Activated CD4-positive, alpha-beta T cell treated with anti-CD3 and anti-CD28 coated beads for 36 hours (primary cell): ENCODE data around the gene PCDHB7. TPM values are rescaled to one million over a fixed set of nuclear protein-coding genes. Genes with fewer than 3 reads are reported as not detected.
A peak's percentile ranks its signal among the peaks of the same experiment; 100 is the strongest.
"Not testable (repeated sequence)": the region's sequence is repeated elsewhere in the genome, so short reads cannot be mapped to it uniquely, and the experiment has no call there.

Experiments
- ATAC-seq: fragments of 200-7000 bp; cut with Tn5 transposase; one replicate; pipeline ENCODE4 v1.10.0; 2021; ENCODE audit warnings: mild to moderate bottlenecking, moderate library complexity
- CTCF ChIA-PET: fragments of 350-600 bp; sonication (Branson Sonifier 250); formaldehyde crosslinking; loops from one replicate; lab custom pipeline; 2021; ENCODE audit warnings: antibody characterized with exemption; lab: Charles Lee
- POLR2A ChIA-PET: fragments of 350-600 bp; sonication (Branson Sonifier 250); formaldehyde crosslinking; loops from one replicate; lab custom pipeline; 2021; ENCODE audit warnings: antibody characterized with exemption, inconsistent platforms; lab: Charles Lee
- DNase-seq: peaks from one replicate; pipeline ENCODE4 v3.0.0-alpha.2; 2020
- H3K27ac Mint-ChIP-seq: one replicate; pipeline ENCODE4 v1.8.0; 2021; ENCODE audit warnings: mixed read lengths
- H3K27me3 Mint-ChIP-seq: one replicate; pipeline ENCODE4 v1.8.0; 2021; ENCODE audit warnings: mixed read lengths
- H3K36me3 Mint-ChIP-seq: one replicate; pipeline ENCODE4 v1.8.0; 2021; ENCODE audit warnings: low read depth, mixed read lengths
- H3K4me1 Mint-ChIP-seq: one replicate; pipeline ENCODE4 v1.8.0; 2021; ENCODE audit warnings: mixed read lengths
- H3K4me3 Mint-ChIP-seq: one replicate; pipeline ENCODE4 v1.8.0; 2021; ENCODE audit warnings: mild to moderate bottlenecking, moderate library complexity, mixed read lengths
- H3K9me3 Mint-ChIP-seq: one replicate; pipeline ENCODE4 v1.8.0; 2021; ENCODE audit warnings: low read depth, mixed read lengths
- intact Hi-C, 2 experiments: fragments of 100-400 bp; cut with DNase I in 1 of 2; cut with micrococcal nuclease in 1 of 2; formaldehyde crosslinking; loops; one replicate each; pipeline versions ENCODE4 v1.14.2 to v1.15.1; 2022 to 2024; cut with DNase I, micrococcal nuclease
- total RNA-seq, 2 experiments: library from RNA; stranded (reverse); gene quantifications; one replicate each; pipeline ENCODE4 v1.2.3, GENCODE V29; 2021

PCDHB7 gene
- total RNA-seq, 2 experiments from 2014 or later = not detected

DNA sequence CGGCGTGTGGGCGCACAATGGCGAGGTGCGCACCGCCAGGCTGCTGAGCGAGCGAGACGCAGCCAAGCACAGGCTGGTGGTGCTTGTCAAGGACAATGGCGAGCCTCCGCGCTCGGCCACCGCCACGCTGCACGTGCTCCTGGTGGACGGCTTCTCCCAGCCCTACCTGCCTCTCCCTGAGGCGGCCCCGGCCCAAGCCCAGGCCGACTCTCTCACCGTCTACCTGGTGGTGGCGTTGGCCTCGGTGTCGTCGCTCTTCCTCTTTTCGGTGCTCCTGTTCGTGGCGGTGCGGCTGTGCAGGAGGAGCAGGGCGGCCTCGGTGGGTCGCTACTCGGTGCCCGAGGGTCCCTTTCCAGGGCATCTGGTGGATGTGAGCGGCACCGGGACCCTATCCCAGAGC lies 20.3 kb upstream of the PCDHB7 start:
- POLR2A ChIA-PET, ATAC-seq, H3K4me3 Mint-ChIP-seq, H3K4me1 Mint-ChIP-seq, DNase-seq, intact Hi-C loops, H3K27ac Mint-ChIP-seq: not testable (repeated sequence)
- CTCF ChIA-PET = interaction anchor here (0.7 kb wide), 1 partner anchor 390 kb away, joined by 3 read pairs; no protein-coding TSS in a partner anchor
- Mint-ChIP-seq H3K36me3 (peaks cover 18% of the 10 kb centered on the region), H3K27me3 (peaks cover 53% of the 10 kb centered on the region), H3K9me3 (peaks cover 21% of the 10 kb centered on the region)

DNA sequence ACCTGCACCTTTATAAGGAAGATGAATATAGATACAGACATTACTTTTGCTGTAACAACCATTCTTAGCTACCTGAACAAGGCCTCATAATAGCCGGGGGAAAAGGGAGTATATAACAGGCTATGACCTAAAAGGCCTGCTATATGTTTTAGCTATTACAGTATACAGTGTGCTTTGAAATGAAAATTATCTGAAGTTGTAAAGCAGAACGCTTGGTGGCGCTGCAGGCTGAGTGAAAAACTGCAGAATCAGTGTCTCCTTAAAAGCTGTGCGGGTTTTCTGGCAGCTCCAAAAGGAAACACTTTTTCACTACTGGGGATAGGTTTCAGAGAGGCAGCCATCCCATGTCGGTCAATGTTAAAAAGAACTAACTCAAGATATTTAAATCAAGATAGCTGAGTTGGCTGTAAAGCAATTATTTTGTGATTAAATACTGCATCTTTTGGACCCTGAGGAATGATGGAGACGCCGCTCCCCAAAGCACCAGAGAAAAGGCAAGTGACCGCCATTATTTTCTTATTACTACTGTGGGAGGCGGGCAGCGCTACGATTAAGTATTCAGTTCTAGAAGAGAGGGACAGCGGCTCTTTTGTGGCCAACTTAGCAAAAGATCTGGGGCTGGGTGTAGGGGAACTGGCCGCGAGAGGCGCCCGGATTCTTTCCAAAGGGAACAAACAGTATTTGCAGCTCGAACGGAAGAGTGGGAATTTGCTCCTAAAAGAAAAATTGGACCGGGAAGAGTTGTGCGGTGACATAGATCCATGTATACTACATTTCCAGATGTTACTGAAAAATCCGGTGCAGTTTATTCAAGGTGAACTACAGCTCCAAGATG lies 16.7 kb upstream of the PCDHB7 start:
- CTCF ChIA-PET = interaction anchor here (0.6 to 1.5 kb wide), 4 partner anchors 79 to 1205 kb away, joined by 3 to 5 read pairs (median 3); no protein-coding TSS in a partner anchor
- Mint-ChIP-seq H3K27me3 (peaks cover 49% of the 10 kb centered on the region), H3K4me1 (no peaks in the 10 kb centered on the region), H3K4me3 (no peak overlapping the region), H3K36me3 (peaks cover 14% of the 10 kb centered on the region), H3K27ac (no peak overlapping the region), H3K9me3 (peaks cover 17% of the 10 kb centered on the region)
- intact Hi-C loops = no loop called here
- POLR2A ChIA-PET = no interaction called here
- DNase-seq = no peak
- ATAC-seq = no peak

DNA sequence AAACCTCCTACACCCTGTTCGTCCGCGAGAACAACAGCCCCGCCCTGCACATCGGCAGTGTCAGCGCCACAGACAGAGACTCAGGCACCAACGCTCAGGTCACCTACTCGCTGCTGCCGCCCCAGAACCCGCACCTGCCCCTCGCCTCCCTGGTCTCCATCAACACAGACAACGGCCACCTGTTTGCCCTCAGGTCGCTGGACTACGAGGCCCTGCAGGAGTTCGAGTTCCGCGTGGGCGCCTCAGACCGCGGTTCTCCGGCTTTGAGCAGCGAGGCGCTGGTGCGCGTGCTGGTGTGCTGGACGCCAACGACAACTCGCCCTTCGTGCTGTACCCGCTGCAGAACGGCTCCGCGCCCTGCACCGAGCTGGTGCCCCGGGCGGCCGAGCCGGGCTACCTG lies 15.1 kb upstream of the PCDHB7 start:
- H3K4me1 Mint-ChIP-seq, CTCF ChIA-PET: not testable (repeated sequence)

DNA sequence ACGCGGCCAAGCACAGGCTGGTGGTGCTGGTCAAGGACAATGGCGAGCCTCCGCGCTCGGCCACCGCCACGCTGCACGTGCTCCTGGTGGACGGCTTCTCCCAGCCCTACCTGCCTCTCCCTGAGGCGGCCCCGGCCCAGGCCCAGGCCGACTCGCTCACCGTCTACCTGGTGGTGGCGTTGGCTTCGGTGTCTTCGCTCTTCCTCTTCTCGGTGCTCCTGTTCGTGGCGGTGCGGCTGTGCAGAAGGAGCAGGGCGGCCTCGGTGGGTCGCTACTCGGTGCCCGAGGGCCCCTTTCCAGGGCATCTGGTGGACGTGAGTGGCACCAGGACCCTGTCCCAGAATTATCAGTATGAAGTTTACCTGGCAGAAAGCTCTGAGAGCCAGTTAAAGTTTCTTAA lies 14.5 kb upstream of the PCDHB7 start:
- H3K9me3 Mint-ChIP-seq, POLR2A ChIA-PET, intact Hi-C loops, H3K36me3 Mint-ChIP-seq, H3K4me1 Mint-ChIP-seq, H3K4me3 Mint-ChIP-seq, DNase-seq, H3K27ac Mint-ChIP-seq, ATAC-seq: not testable (repeated sequence)
- CTCF ChIA-PET = interaction anchor here (0.6 kb wide), 1 partner anchor 100 kb away, joined by 3 read pairs; no protein-coding TSS in a partner anchor
- H3K27me3 Mint-ChIP-seq = peaks cover 37% of the 10 kb centered on the region

More for the DNA sequence above, 15.1 kb upstream of the PCDHB7 start:
- H3K27ac Mint-ChIP-seq, ATAC-seq, H3K36me3 Mint-ChIP-seq, POLR2A ChIA-PET, H3K4me3 Mint-ChIP-seq, DNase-seq, intact Hi-C loops: not testable (repeated sequence)
- H3K27me3 Mint-ChIP-seq = peaks cover 40% of the 10 kb centered on the region
- H3K9me3 Mint-ChIP-seq = peaks cover 11% of the 10 kb centered on the region

DNA sequence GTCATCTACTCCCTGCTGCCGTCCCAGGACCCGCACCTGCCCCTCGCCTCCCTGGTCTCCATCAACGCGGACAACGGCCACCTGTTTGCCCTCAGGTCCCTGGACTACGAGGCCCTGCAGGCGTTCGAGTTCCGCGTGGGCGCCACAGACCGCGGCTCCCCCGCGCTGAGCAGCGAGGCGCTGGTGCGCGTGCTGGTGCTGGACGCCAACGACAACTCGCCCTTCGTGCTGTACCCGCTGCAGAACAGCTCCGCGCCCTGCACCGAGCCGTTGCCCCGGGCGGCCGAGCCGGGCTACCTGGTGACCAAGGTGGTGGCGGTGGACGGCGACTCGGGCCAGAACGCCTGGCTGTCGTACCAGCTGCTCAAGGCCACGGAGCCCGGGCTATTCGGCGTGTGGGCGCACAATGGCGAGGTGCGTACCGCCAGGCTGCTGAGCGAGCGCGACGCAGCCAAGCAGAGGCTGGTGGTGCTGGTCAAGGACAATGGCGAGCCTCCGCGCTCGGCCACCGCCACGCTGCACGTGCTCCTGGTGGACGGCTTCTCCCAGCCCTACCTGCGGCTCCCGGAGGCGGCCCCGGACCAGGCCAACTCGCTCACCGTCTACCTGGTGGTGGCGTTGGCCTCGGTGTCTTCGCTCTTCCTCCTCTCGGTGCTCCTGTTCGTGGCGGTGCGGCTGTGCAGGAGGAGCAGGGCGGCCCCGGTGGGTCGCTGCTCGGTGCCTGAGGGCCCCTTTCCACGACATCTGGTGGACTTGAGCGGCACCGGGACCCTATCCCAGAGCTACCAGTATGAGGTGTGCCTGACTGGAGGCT lies 2.1 kb downstream of the PCDHB7 start:
- intact Hi-C loops, ATAC-seq, POLR2A ChIA-PET: not testable (repeated sequence)

DNA sequence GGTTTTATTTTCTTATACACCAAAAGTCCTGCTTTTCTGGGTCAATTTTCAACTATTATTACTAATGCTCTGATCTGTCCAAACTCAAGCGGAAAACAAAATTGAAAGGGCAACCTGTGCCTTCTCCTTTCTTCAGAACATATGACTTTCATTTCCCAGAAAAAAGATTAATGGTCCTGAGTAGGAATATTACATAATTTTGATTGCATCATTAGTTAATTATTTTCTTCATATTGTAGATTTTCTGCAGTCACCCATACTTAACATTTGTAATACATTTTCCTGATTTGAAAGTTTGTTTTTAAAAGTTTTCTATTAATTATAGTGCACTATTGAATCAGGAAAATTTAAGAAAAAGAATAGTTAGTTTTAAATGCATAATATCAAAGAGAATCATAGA lies 3.5 kb downstream of the PCDHB7 start:
- no peaks in the 10 kb centered on the region for H3K4me1 Mint-ChIP-seq
- no peak overlapping the region for H3K27ac Mint-ChIP-seq
- DNase-seq (no peak), ATAC-seq (no peak)
- peaks cover 13% of the 10 kb centered on the region for H3K9me3 Mint-ChIP-seq
- H3K27me3 Mint-ChIP-seq = peaks cover 25% of the 10 kb centered on the region
- peaks cover 5% of the 10 kb centered on the region for H3K36me3 Mint-ChIP-seq
- POLR2A ChIA-PET = no interaction called here
- intact Hi-C loops = no loop called here
- H3K4me3 Mint-ChIP-seq = no peak overlapping the region
- CTCF ChIA-PET = no interaction called here

More for the DNA sequence above, 2.1 kb downstream of the PCDHB7 start:
- H3K36me3 Mint-ChIP-seq, DNase-seq, CTCF ChIA-PET, H3K27ac Mint-ChIP-seq, H3K4me3 Mint-ChIP-seq, H3K4me1 Mint-ChIP-seq: not testable (repeated sequence)
- Mint-ChIP-seq H3K27me3 (peaks cover 27% of the 10 kb centered on the region), H3K9me3 (peaks cover 12% of the 10 kb centered on the region)

DNA sequence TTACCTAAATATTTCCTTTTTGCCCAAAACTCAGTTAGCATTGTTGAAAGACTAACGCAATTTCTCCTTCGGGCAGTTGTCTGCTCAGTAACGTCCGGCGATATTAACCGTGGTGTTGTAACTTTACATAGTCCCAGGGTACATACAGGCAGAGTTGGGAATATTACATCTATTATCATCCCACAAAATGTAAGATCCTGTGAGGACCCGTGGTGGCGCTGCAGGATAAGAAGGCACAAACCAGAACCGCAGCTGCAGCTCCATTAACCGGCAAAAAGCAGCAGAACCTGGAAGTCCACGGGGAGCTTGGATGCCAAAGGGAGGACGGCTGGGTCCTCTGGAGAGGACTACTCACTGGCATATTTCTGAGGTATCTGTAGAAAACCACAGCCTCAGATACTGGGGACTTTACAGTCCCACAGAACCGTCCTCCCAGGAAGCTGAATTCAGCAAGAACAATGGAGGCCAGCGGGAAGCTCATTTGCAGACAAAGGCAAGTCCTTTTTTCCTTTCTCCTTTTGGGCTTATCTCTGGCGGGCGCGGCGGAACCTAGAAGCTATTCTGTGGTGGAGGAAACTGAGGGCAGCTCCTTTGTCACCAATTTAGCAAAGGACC lies 5.2 kb downstream of the PCDHB7 start, which contains the start of gene PCDHB8:
PCDHB8 (plus strand) TSS at position 214 of the 615 bp plus-strand sequence; CDS start at position 459, 245 bp downstream.
- intact Hi-C loops, H3K4me3 Mint-ChIP-seq: not testable (repeated sequence)
- H3K9me3 Mint-ChIP-seq = peaks cover 18% of the 10 kb centered on the region

DNA sequence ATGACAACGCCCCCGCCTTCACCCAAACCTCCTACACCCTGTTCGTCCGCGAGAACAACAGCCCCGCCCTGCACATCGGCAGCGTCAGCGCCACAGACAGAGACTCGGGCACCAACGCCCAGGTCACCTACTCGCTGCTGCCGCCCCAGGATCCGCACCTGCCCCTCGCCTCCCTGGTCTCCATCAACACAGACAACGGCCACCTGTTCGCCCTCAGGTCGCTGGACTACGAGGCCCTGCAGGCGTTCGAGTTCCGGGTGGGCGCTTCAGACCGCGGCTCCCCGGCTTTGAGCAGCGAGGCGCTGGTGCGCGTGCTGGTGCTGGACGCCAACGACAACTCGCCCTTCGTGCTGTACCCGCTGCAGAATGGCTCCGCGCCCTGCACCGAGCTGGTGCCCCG lies 6.9 kb downstream of the PCDHB7 start:
- DNase-seq, CTCF ChIA-PET, H3K4me3 Mint-ChIP-seq, H3K27ac Mint-ChIP-seq, POLR2A ChIA-PET, H3K4me1 Mint-ChIP-seq, intact Hi-C loops, ATAC-seq: not testable (repeated sequence)
- peaks cover 18% of the 10 kb centered on the region for H3K9me3 Mint-ChIP-seq
- H3K27me3 Mint-ChIP-seq = peaks cover 31% of the 10 kb centered on the region
- H3K36me3 Mint-ChIP-seq = peaks cover 16% of the 10 kb centered on the region

More for the DNA sequence above, 5.2 kb downstream of the PCDHB7 start, which contains the start of gene PCDHB8:
- H3K27ac Mint-ChIP-seq, H3K4me1 Mint-ChIP-seq, POLR2A ChIA-PET, DNase-seq, ATAC-seq: not testable (repeated sequence)
- CTCF ChIA-PET = interaction anchor here (0.9 to 1.4 kb wide), 4 partner anchors 15 to 219 kb away, joined by 3 to 6 read pairs (median 4); partner anchors contain the start of genes PCDHB10 and PCDHB13
- peaks cover 11% of the 10 kb centered on the region for H3K36me3 Mint-ChIP-seq
- H3K27me3 Mint-ChIP-seq = peaks cover 32% of the 10 kb centered on the region

DNA sequence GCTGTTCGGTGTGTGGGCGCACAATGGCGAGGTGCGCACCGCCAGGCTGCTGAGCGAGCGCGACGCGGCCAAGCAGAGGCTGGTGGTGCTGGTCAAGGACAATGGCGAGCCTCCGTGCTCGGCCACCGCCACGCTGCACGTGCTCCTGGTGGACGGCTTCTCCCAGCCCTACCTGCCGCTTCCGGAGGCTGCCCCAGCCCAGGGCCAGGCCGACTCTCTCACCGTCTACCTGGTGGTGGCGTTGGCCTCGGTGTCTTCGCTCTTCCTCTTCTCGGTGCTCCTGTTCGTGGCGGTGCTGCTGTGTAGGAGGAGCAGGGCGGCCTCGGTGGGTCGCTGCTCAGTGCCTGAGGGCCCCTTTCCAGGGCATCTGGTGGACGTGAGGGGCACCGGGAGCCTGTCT lies 7.4 kb downstream of the PCDHB7 start:
- Mint-ChIP-seq H3K36me3 (peaks cover 18% of the 10 kb centered on the region), H3K27me3 (peaks cover 35% of the 10 kb centered on the region), H3K9me3 (peaks cover 21% of the 10 kb centered on the region)
- ATAC-seq, H3K4me3 Mint-ChIP-seq, CTCF ChIA-PET, intact Hi-C loops, H3K4me1 Mint-ChIP-seq, H3K27ac Mint-ChIP-seq, DNase-seq, POLR2A ChIA-PET: not testable (repeated sequence)

DNA sequence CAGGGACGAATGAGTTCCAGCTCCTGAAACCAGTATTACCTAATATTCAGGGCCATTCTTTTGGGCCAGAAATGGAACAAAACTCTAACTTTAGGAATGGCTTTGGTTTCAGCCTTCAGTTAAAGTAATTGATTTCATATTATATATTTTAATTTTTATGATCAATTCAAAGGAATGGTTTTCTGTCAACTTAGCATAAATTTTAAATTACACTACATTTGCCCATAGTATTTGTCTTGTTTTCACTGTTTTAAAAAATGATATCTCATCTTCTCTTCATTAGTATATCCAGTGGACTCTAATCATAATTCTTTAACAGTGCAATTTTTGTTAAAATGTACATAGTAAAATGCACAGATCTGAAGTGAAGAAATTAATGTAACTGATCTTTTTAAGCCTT lies 7.9 kb downstream of the PCDHB7 start:
- intact Hi-C loops = no loop called here
- Mint-ChIP-seq H3K27ac (no peak overlapping the region), H3K4me3 (no peak overlapping the region), H3K27me3 (peaks cover 36% of the 10 kb centered on the region), H3K4me1 (no peaks in the 10 kb centered on the region), H3K36me3 (peaks cover 18% of the 10 kb centered on the region), H3K9me3 (peaks cover 19% of the 10 kb centered on the region)
- ChIA-PET CTCF (interaction anchor here (0.5 kb wide), 1 partner anchor 21 kb away, joined by 6 read pairs; no protein-coding TSS in a partner anchor), POLR2A (no interaction called here)
- ATAC-seq (no peak), DNase-seq (no peak)

DNA sequence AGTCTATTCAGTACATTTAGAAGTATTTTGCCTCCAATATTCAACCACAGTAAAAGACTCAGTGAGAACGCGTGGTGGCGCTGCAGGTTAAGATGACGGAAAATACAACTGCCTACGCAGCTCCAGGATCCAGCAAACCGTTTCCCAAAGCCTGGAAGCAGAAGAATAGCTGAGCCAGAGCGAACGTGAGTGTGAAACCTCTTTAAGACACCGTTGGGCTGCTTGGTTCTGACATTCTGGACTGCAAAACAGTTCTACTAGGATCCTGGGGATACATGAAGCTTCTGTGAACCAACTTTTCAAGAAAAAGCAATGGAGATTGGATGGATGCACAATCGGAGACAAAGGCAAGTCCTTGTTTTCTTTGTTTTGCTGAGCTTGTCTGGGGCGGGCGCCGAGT lies 9.8 kb downstream of the PCDHB7 start, which contains the start of gene PCDHB16:
PCDHB16 (plus strand) TSS at position 140 of the 400 bp plus-strand sequence; CDS start at position 313, 173 bp downstream.
- ChIA-PET POLR2A (no interaction called here), CTCF (interaction anchor here (0.7 to 1.0 kb wide), 2 partner anchors 142 to 239 kb away, joined by 3 read pairs; no protein-coding TSS in a partner anchor)
- ATAC-seq (no peak), DNase-seq (peak; percentile 30)
- peaks cover 25% of the 10 kb centered on the region for H3K9me3 Mint-ChIP-seq
- peaks cover 4% of the 10 kb centered on the region for H3K4me1 Mint-ChIP-seq
- no peak within 1 kb of the TSS for H3K4me3 Mint-ChIP-seq
- H3K27ac Mint-ChIP-seq = no peak within 1 kb of the TSS
- H3K36me3 Mint-ChIP-seq = peaks cover 18% of the 10 kb centered on the region
- intact Hi-C loops = no loop called here
- H3K27me3 Mint-ChIP-seq = peaks cover 44% of the 10 kb centered on the region
